Activated CD4-positive, alpha-beta T cell treated with anti-CD3 and anti-CD28 coated beads for 24 hours (primary cell): Measurements from ENCODE around the gene TCAIM.

Source experiments
- DNase-seq, 2 donors: peaks; one replicate each; pipeline ENCODE4 v3.0.0-alpha.2; 2020; ENCODE audit warnings: low read depth in 2 of 2

Gene TCAIM

DNA sequence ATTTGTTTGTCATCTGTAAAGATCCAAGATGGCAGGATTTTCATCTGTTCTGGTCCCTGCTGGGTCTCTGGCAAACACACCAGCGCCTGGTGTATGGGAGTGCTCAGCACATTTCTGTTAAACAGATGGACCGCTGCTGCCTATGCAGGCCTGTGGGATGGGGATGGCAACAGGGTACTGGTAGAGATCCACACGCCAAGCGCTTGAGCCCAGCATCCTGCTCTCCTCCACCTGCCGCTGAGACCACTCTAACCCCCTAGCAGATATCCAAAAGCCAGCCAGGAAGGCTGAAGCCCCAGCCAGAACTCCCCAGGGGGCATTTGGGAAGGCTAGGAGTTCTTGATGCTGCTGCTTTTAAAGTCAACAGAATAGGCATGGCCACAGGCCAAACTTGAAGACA, 107.2 kb downstream of the TCAIM start:
- no peak for DNase-seq

DNA sequence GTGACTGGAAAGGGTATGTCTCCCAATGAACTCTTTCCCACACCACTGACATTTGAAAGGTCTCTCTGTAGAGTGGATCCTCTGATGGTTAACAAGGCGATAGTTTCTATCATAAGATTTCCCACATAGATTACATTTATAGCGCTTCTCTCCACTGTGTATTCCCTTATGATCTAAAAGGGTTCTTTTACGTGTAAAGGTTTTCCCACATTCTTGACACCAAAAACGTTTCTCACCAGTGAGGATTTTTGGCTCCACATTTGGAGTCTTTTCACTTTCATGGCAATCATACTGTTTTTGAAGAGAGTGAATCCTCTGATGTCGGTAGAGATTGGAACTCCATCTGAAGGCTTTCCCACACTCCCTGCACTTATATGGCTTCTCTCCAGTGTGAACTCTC, 108.4 kb downstream of the TCAIM start:
- no peak for DNase-seq

DNA sequence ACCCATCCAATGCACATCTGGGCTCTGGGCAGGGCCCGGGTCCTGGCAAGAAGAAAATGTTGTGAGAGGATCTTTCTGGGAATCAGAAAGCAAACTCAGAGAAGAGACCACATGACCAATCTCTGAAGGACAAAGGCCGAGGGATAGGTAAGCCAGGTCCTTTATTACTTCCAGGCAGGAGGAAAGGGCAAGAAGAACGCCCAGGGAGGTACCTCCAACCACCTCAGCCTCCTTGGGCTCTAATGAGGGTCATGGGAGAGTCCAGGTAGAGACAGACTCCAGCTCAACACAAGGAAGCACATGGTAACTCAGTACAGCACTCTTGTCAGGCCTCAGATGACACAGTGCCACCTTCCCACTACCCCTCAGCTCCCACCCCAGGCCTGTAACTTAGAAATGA, 112.9 kb downstream of the TCAIM start:
- no peak for DNase-seq

DNA sequence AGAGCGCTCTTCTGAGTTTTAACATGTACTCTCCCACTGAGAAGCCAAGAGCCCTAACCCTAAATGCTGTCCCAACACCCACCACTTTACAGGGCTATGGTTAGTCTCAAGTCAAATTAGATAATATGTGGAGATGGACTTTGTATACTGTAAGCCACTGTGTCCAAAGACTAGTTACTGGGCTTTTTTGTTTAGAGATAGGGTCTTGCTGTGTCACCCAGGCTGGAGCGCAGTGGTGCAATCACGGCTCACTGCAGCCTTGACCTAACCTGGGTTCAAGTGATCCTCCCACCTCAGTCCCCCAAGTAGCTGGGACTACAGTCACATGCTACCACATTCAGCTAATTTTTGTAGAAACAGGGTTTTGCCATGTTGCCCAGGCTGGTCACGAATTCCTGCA, 115.7 kb downstream of the TCAIM start:
- no peak for DNase-seq

DNA sequence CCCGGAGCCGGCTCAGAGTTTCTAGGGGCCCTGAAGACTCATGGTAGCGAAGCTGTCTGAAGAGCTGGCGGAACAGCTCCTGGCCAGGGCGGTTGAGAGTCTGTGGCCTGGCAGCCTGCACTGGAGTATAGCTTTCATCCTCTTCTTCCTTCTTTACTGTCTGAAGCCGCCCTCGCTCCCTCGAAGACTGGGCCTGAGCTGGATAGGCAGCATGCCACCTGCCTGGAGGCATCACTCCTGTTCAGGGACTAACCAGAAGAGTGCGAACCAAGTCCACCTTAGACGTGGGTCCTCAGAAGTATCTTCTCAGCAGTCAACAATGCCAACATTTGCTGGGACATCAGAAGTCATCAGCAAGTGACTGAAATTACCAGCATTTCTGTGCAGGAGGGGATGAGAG, 116.8 kb downstream of the TCAIM start:
- DNase-seq: no peak
